K562 (cell line): Measurements from ENCODE around the gene MBP. TPM values are rescaled to one million over a fixed set of nuclear protein-coding genes. Genes with fewer than 3 reads are reported as not detected.

ENCODE experiments used
- ATAC-seq: fragments of 200-7000 bp; cut with Tn5 transposase; 3 replicates; pipeline ENCODE4 v1.9.1; 2020; ENCODE audit warnings: moderate library complexity
- BruUV-seq: library from RNA; stranded (reverse); fragments of 400-500 nt; replicated peaks from 2 replicates; lab custom pipeline; 2021; lab: Mats Ljungman, UMichigan
- CTCF ChIA-PET: fragments of 300-600 bp; formaldehyde crosslinking; extraction: SDS; loops from one replicate; lab custom pipeline; 2021; ENCODE audit warnings: low intra/inter-chr PET ratio; lab: Yijun Ruan, JAX
- POLR2A ChIA-PET: fragments of 300-600, 350-650 bp; sonication (Branson Sonifier 250); formaldehyde crosslinking; extraction: SDS; loops from one replicate; lab custom pipeline; 2021; ENCODE audit warnings: antibody characterized with exemption, inconsistent platforms; lab: Yijun Ruan, JAX
- DNase-seq, 4 experiments: peaks; one replicate each; pipeline versions ENCODE4 v3.0.0 to v3.0.0-alpha.2; 2011 to 2018; ENCODE audit warnings: low spot score in 3 of 4, mixed read lengths in 3 of 4; ENCODE audit errors: extremely low read depth in 1 of 4
- FAIRE-seq: peaks from 2 replicates; lab custom pipeline; 2011; peaks lifted over from hg19 to GRCh38; lab: Jason Lieb, UNC
- H2AFZ ChIP-seq: 2 replicates; pipeline ENCODE4 v1.6.0; 2011; ENCODE audit warnings: low read depth, low read length, control low read depth, inconsistent platforms
- H3K27ac ChIP-seq: fragments of 200-600 bp; 3 replicates; pipeline ENCODE4 v1.8.0; 2011; ENCODE audit warnings: low read depth, mild to moderate bottlenecking, control low read depth, inconsistent platforms, low read length, moderate library complexity, mixed read lengths; ENCODE audit errors: extremely low read depth
- H3K27me3 ChIP-seq, 2 experiments: fragments of 300-600 bp in 1 of 2; 2 replicates in 1 of 2; 3 replicates in 1 of 2; pipeline versions ENCODE4 v1.6.0 to v1.8.0; 2011; ENCODE audit warnings: inconsistent platforms in 2 of 2, low read length in 2 of 2, mild to moderate bottlenecking in 1 of 2, mixed read lengths in 1 of 2, moderate library complexity in 1 of 2; ENCODE audit not compliant: control insufficient read depth in 2 of 2, insufficient read depth in 2 of 2
- H3K36me3 ChIP-seq: fragments of 300-600 bp; 3 replicates; pipeline ENCODE4 v1.8.0; 2011; ENCODE audit warnings: mild to moderate bottlenecking, low read length, inconsistent platforms; ENCODE audit not compliant: control insufficient read depth, insufficient read depth
- H3K4me1 ChIP-seq, 2 experiments: fragments of 200-600 bp in 1 of 2; replicated peaks in 1 of 2; 2 replicates in 1 of 2; 3 replicates in 1 of 2; pipeline versions ENCODE4 v1.5.1 to v1.8.0; 2011; ENCODE audit warnings: inconsistent platforms in 2 of 2, low read length in 2 of 2, mild to moderate bottlenecking in 1 of 2, mixed read lengths in 1 of 2, moderate library complexity in 1 of 2; ENCODE audit not compliant: control insufficient read depth in 2 of 2, insufficient read depth in 2 of 2
- H3K4me2 ChIP-seq: 2 replicates; pipeline ENCODE4 v1.6.1; 2011; ENCODE audit warnings: low read length, control low read depth, inconsistent platforms, mixed read lengths; ENCODE audit not compliant: insufficient read depth
- H3K4me3 ChIP-seq: fragments of 200-600 bp; sonication (generic), shearing (Covaris generic); 2 replicates; pipeline ENCODE4 v1.5.1; 2016; ENCODE audit warnings: control low read depth, inconsistent platforms
- H3K79me2 ChIP-seq: fragments of 200-600 bp; 3 replicates; pipeline ENCODE4 v1.8.0; 2011; ENCODE audit warnings: low read length, inconsistent platforms; ENCODE audit not compliant: control insufficient read depth, insufficient read depth
- H3K9ac ChIP-seq, 2 experiments: 2 replicates each; pipeline versions ENCODE4 v1.6.0 to v1.6.1; 2011; ENCODE audit warnings: low read depth in 2 of 2, low read length in 2 of 2, control low read depth in 1 of 2, inconsistent platforms in 1 of 2, mild to moderate bottlenecking in 1 of 2, mixed read lengths in 1 of 2; ENCODE audit not compliant: insufficient read depth in 1 of 2
- H3K9me1 ChIP-seq: one replicate; pipeline ENCODE4 v1.6.0; 2011; ENCODE audit warnings: inconsistent platforms, mild to moderate bottlenecking, low read length, moderate library complexity; ENCODE audit not compliant: control insufficient read depth, insufficient read depth
- H3K9me3 ChIP-seq: replicated peaks from 2 replicates; pipeline ENCODE4 v1.5.1; 2011; ENCODE audit warnings: low read depth, low read length, inconsistent platforms; ENCODE audit not compliant: control insufficient read depth, insufficient read depth
- H4K20me1 ChIP-seq: replicated peaks from 2 replicates; pipeline ENCODE4 v1.6.1; 2011; ENCODE audit warnings: low read length, inconsistent platforms, mixed read lengths; ENCODE audit not compliant: control insufficient read depth, insufficient read depth
- CBFA2T3 ChIP-seq: fragments of 450-650 bp; IDR thresholded peaks from 2 replicates; pipeline ENCODE4 v1.6.1; 2017
- SNRNP70 ChIP-seq: fragments of 200-400 bp; formaldehyde crosslinking; optimal IDR thresholded peaks from 2 replicates; pipeline ENCODE3; 2017; ENCODE audit warnings: low read depth, low read length
- ZBED1 ChIP-seq: IDR thresholded peaks from 2 replicates; pipeline ENCODE4 v1.6.1; 2014
- ZBTB1 ChIP-seq: sonication (generic); formaldehyde crosslinking; IDR thresholded peaks from 2 replicates; pipeline ENCODE4 v1.8.1; 2023; ENCODE audit warnings: missing genetic modification reagents, low read depth, mild to moderate bottlenecking, borderline replicate concordance
- ZNF224 ChIP-seq: sonication (generic); formaldehyde crosslinking; IDR thresholded peaks from 2 replicates; pipeline ENCODE4 v1.8.0; 2022; ENCODE audit warnings: mild to moderate bottlenecking, missing genetic modification reagents
- ZNF583 ChIP-seq: fragments of 250-450 bp; sonication (Bioruptor Pico); IDR thresholded peaks from 2 replicates; pipeline ENCODE4 v1.4.0; 2020
- ZNF655 ChIP-seq: fragments of 250-450 bp; sonication (Bioruptor Pico); IDR thresholded peaks from 2 replicates; pipeline ENCODE4 v1.5.0; 2021
- WGBS: fragments of 100-300 bp; shearing (Covaris generic); methylation state at CpG from one replicate; pipeline ENCODE4 v1.1.6; 2016; ENCODE audit warnings: low coverage, mixed read lengths; ENCODE audit not compliant: insufficient coverage; ENCODE audit errors: missing lambda C conversion rate; 5-methylcytosine and 5-hydroxymethylcytosine counted together
- in situ Hi-C: fragments of 300-500 bp; cut with MboI; formaldehyde crosslinking; loops from 4 replicates; pipeline ENCODE4 v1.15.0; 2018; ENCODE audit warnings: inconsistent platforms, mixed read lengths
- intact Hi-C: fragments of 100-400 bp; cut with micrococcal nuclease; formaldehyde crosslinking; loops from 2 replicates; pipeline ENCODE4 v1.14.2; 2022
- polyA plus RNA-seq, 8 experiments: library from polyadenylated mRNA; depleted of rRNA in 4 of 8; stranded (reverse) in 5 of 8; unstranded in 3 of 8; fragments of >200 nt; fragmentation: Nextera tagmentation in 2 of 8; fragmentation: Illumina TruSeq in 1 of 8; extraction: Ambion mirVana in 2 of 8; extraction: Trizol in 1 of 8; gene quantifications; 2 replicates each; pipeline versions ENCODE4 v1.2.1 to v1.2.3, GENCODE V29; 2011 to 2014; ENCODE audit warnings: inconsistent platforms in 1 of 8, missing spikeins in 1 of 8
- total RNA-seq, 7 experiments: library from RNA; depleted of rRNA in 6 of 7; stranded (reverse); fragments of >200 nt in 6 of 7; fragmentation: Illumina TruSeq in 2 of 7; extraction: Trizol in 2 of 7; gene quantifications; 2 replicates each; pipeline versions ENCODE4 v1.2.1 to v1.2.3, GENCODE V29; 2011 to 2021; ENCODE audit warnings: low replicate concordance in 1 of 7
- TF ChIP-seq, protein P1 (sequence below): fragments of 250-450 bp; sonication (Bioruptor Pico); IDR thresholded peaks from 2 replicates; pipeline ENCODE4 v1.4.0; 2020

Gene MBP
- total and polyA plus RNA-seq, 9 of the 15 experiments (the other 6 are each of a cell fraction or from before 2014, with no cell fraction given): 0.09 TPM; not detected in 8

DNA sequence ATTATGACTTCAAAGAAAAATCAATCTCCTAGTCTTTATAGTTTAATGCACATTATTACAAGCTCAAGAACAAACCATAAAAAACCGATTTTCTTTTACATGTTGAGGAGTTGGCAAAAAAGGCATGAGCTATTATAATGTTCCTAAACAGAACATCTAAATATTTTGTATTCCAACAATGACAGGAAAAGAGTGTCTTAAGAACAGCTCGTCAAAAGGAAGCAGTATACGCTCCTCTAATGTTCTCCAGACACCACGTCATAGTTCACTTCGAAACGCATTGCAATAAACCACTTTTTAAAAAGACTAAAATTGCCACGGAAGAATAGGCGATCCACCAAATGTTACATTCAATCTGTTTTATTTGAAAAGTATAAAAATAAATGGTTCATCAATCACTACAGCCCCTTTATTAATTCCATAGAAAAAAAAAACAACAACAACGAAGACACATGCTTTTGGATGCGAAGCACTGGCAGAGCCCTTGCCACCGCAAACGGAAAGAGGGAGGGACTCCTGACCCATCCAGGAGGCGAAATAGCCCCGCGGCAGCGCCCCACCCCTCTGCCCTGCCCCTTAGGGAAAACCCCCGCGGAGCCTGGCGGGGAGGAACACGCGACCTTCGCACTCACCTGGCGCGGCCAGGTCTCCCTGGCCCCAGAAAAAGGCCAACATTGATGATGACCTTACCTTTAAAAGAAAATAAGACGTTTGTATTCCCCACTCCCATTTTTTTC, 45.8 kb downstream of the MBP start (continued):
- TF ChIP-seq ZNF655 (CRISPR knock-in tag) (no peak), ZNF224 (CRISPR knock-in tag) (no peak), ZBTB1 (CRISPR knock-in tag) (no peak), CBFA2T3 (no peak)
- TF ChIP-seq, protein P1, sequence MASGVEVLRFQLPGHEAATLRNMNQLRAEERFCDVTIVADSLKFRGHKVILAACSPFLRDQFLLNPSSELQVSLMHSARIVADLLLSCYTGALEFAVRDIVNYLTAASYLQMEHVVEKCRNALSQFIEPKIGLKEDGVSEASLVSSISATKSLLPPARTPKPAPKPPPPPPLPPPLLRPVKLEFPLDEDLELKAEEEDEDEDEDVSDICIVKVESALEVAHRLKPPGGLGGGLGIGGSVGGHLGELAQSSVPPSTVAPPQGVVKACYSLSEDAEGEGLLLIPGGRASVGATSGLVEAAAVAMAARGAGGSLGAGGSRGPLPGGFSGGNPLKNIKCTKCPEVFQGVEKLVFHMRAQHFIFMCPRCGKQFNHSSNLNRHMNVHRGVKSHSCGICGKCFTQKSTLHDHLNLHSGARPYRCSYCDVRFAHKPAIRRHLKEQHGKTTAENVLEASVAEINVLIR (CRISPR knock-in tag): no peak
- TF ChIP-seq, all 486 proteins: peak for 0

DNA sequence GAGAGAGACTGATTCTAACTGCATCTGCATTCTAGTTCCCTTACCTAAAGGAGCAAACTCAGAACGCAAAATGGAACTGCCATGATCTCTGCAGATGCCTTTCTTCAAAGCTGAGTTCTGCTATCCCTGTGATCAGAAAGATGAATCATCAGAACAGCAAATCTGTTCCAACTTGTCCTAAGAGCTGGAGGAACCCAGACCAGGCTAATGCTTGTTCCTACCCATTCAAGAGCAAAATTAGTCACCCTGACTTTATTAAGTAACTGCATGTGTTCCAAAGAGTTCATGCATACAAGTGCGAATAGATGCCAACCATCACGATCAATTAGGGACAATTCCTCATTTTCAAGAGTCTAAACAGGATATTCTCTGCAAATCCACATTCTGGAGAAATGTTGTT, 46.5 kb downstream of the MBP start:
- Histone ChIP-seq H3K9me1 (no peaks in the 10 kb centered on the region), H3K36me3 (no peaks in the 10 kb centered on the region), H2AFZ (no peak overlapping the region), H3K4me2 (no peak overlapping the region), H3K79me2 (no peaks in the 10 kb centered on the region), H3K4me1 (no peaks in the 10 kb centered on the region), H3K27me3 (peaks cover 0 to 22% of the 10 kb centered on the region in 2 experiments; a peak in 1 of 5 replicates), H3K4me3 (no peak overlapping the region), H3K27ac (no peak overlapping the region), H3K9me3 (no peaks in the 10 kb centered on the region), H3K9ac (no peak overlapping the region), H4K20me1 (no peaks in the 10 kb centered on the region)
- ATAC-seq (no peak), FAIRE-seq (no peak), DNase-seq (no peak)
- WGBS: 0% methylated on average over 2 of the region's 3 CpGs
- intact Hi-C loops: no loop called here
- in situ Hi-C loops: no loop called here
- TF ChIP-seq ZNF583 (CRISPR knock-in tag) (no peak), ZBED1 (no peak), SNRNP70 (no peak)
- no TSS peak for BruUV-seq
- ChIA-PET CTCF (no interaction called here), POLR2A (no interaction called here)
